DMS53 treated with DMSO at 0.1 percent for 48 hours (cell line): ENCODE results near the gene TMEM176A.
"Not testable (repeated sequence)": the region's sequence is repeated elsewhere in the genome, so short reads cannot be mapped to it uniquely, and the experiment has no call there.

Source experiments
- DNase-seq: peaks from one replicate; lab custom pipeline; 2025; ENCODE audit not compliant: unreplicated experiment; lab: John Stamatoyannopoulos, UW

Gene TMEM176A

DNA sequence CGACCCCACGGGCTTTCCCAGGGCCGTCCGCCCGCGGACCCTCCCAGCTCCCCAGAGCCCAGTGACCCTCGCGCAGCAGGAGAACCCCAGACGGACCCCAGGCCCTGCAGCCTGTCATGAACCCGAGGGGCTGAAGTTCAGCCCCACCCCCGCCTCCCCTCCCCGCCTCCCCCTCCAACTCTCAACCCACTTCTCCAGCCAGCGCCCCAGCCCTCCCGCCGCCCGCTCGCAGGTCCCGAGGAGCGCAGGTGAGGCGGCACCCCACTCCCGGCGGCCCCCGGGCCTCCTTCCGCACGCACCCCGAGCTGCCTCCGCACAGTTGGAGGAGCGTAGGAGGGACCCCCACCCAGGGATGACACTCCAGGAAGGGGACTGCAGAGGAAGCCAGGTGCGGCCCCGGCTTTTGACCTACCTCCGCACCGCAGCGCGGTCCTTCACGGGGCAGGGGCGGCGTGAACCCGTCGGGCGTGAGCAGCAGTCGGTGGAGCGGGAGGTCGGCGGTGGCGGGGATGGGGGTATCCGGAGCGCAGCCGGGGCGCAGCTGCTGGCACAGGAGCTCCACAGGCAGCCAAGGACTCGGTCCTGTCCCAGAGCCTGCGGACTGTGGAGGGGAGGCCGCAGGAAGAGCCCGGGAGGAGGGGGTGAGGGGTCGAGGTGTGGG is at the start of gene TMEM176A:
Gene TMEM176A, plus strand, starts transcription at position 189 of the 661 bp plus-strand sequence. CDS start 782 bp downstream, outside the sequence.
- no peak for DNase-seq

DNA sequence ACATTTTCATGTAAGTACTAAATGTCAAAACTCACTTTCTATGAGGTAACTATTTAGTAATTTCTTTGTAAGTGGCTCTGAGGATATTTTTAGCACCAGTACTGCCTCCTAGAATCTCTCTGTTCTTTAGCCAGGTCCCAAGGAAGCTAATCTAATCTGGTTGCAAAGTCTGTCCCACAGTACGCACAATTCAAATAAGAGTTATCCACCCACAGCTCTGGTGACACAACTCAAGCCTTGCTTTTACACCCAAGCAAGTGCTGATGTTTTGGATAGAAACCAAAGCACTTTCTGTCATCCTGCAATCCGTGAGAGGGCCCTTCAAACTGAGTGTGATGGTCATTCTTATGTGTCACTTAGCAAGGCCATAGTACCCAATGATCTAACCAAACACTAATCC is 48.9 kb upstream of the TMEM176A start:
- DNase-seq = no peak

- DNase-seq = no peak
Measured at GRCh38 chr7:150753239-150753638, 47.3 kb upstream of the TMEM176A start.

DNA sequence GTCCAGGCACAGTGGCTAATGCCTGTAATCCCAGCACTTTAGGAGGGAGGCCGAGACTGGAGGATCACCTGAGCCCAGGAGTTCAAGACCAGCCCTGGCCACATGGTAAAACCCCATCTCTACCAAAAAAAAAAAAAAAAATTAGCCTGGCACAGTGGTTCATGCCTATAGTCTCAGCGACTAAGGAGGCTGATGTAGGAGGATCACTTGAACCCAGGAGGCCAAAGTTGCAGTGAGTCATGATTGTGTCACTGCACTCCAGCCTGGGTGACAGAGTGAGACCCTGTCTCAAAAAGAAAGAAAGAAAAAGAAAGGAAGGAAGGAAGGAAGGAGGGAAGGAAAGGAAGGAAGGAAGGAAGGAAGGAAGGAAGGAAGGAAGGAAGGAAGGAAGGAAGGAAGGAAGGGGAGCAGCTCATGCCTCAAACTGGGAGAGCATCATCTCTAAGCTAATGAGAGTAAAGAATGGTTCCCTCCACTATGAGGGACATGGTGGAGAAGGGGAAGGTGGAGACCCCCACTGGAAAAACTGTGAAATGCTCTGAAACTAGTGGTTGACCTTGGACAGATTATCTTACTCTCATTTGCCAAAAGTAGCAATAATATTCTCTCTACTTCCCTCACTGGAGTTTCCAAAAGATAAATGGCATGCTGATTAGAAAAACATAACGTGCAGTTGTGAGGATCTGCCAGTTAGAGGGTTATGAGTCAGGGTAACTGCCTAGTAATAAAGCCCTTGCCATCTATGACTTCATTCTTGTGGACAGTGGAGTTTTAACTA is 46.6 kb upstream of the TMEM176A start:
- DNase-seq = no peak

DNA sequence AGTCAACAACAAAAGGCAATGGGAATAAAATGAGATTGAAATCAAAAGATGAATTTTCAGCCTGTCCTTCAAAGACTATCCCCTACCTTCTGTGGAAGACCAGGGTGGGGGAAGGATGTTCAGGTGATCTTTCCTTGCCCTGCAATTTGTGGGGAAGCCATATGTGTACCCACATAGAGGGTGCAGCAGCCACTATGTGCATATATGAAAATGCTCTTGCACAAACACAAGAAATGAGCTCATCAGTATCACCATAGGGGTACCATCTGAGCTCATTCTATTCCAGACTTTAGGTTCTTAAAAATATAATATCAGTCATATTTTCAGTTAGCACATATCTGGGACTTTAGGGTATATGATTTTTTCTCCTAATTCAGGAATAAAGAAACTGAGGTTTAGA is 45.6 kb upstream of the TMEM176A start:
- DNase-seq = no peak

DNA sequence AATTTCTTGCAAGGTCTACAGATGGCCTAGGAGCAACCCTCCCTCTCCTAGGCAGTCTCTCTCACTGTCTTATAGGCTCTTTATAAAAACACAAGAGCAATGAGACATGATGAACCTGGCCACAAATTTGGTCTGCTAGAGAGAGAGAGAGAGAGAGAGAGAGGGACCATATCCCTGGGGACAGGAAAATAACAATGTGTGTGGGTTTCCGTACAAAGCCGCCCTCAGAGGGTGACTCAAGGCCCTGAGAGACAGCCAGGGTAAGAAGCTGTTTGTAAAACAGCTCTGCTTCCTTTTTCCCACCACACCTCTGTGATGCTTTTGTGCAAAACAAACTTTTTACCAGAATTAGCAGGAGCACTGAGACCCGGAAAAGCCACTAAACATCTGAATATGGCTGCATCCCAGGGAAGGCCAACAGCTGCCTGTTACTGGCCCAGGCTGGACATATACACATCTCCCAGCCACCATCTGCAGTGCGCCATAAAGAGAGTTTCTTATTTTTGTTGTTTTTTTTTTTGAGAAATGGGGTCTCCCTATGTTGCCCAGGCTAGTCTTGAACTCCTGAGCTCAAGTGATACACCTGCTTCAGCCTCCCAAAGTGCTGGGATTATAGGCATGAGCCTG is 45.0 kb upstream of the TMEM176A start:
- no peak for DNase-seq

DNA sequence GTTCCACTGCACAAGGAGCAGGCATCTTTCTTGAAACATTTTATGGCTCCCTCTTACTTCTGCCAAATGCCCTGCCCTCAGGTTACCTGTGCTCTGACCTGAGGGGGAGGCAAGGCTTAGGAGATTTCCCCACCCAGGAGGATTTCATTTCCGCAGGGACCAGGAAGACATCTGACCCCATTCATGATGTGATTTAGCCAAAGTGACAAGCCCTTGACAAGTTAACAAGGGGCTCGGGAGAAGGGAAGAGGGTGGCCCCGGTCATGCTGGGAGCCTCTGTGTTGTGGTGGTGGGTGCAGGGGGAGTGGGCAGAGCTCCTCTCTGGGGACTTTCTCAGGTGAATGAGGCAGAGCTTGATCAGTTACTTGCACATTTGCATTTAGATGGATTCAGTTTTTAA is 44.4 kb upstream of the TMEM176A start:
- no peak for DNase-seq

GRCh38 chr7:150756858-150757257 is 43.7 kb upstream of the TMEM176A start:
- no peak for DNase-seq

DNA sequence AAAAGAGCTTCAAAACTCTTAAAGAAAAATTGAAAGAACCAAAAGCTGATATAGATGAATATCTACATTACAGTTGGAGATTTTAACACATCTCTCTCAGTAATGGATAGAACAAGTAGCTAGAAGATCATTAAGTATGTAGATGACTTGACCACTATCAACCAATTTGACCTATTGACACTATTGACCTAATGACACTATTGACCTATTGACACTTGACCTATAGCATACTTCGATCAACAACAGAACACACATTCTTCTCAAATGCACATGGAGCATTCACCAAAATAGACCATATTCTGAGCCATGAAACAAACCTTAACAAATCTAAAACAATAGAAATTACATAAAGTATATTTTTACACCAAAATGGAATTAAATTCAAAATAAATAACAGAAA is 41.1 kb upstream of the TMEM176A start:
- DNase-seq = no peak

GRCh38 chr7:150766334-150766709 is 34.2 kb upstream of the TMEM176A start:
- no peak for DNase-seq

DNA sequence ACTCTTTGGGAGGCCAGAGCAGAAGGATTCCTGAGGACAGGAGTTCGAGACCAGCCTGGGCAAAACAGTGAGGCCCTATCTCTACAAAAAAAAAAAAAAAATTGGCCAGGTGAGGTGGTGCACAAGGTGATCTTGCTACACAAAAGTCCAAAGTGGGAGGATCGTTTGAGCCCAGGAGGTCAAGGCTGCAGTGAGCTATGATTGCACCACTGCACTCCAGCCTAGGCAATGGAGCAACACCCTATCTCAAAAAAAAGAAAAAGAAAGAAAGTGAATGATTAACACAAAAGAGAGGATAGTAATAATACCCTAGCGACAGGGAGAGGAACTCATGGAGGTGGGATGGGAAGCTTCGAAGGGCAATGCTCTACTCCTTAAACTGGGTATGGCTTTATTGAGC is 30.8 kb upstream of the TMEM176A start:
- DNase-seq = no peak

GRCh38 chr7:150774131-150774530 is 26.4 kb upstream of the TMEM176A start:
- DNase-seq = not testable (repeated sequence)

- DNase-seq = no peak
Measured at GRCh38 chr7:150778014-150778737, 22.4 kb upstream of the TMEM176A start.

DNA sequence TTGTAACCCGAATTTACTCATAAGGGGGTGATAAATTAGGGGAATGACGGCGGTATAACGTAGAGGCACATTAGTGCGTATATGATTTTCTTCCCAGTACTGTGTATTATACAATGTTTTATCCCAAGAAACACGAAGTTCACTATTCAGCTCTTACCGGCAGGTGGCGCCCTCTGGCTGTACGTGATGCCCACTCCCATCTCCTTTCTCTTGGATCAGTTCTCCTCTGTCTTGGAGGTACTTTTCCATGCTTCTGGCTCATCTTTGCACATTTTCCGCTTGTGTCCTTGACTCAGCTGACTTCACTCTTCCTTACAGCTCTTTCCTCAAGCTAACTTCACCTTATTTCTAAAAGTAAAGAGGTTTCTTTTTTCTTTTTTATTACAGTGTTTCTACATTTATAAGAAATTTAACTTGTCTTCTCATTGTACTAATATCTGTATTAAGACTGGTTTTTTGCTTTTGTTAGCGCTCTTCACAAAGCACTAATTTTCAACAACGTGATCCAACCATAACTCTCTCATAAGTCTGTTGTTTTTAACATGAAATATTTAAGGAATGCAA is 21.7 kb upstream of the TMEM176A start:
- DNase-seq = peak; percentile 91

GRCh38 chr7:150780292-150780691 is 20.3 kb upstream of the TMEM176A start:
- no peak for DNase-seq

DNA sequence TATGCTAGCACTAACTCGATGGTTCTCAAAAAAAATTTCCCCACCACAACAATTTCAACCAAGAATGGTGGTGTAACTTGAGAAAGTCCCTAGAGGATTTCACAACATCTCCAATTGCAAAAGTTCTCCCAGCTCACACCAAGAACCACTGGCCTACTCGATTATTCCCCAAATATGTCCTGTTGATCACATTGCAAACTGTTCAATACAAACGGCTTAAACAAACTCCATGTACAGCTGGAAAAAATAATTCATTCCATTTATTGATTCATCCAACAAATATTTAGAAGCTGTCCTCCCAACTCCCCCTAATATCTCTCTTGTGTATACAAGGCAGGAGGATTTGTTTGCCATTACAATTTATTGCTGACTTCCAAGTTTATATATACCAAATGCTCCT is 19.5 kb upstream of the TMEM176A start:
- DNase-seq = no peak

DNA sequence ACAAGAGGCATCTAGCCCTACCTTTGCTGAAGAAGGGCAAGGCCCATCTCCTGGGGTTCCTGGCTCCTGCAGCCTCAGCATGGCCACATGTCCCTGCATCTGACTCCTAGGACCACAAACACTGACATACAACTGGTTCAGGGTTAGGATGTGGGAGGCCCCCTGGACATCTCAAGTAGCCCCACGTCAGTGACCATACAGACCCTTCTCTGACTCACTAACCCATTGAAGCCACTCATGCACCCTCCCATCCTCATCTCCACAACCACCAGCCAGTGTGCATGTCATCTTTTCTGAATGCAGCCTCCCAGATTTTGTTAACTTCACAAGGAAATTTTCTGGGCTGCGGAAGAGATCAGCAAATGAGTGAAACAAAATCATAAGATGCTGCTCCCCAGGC is 18.6 kb upstream of the TMEM176A start:
- no peak for DNase-seq

GRCh38 chr7:150784120-150784736 is 16.3 kb upstream of the TMEM176A start:
- DNase-seq = peak; percentile 94

- no peak for DNase-seq
Measured at GRCh38 chr7:150784954-150785353, 15.6 kb upstream of the TMEM176A start.

DNA sequence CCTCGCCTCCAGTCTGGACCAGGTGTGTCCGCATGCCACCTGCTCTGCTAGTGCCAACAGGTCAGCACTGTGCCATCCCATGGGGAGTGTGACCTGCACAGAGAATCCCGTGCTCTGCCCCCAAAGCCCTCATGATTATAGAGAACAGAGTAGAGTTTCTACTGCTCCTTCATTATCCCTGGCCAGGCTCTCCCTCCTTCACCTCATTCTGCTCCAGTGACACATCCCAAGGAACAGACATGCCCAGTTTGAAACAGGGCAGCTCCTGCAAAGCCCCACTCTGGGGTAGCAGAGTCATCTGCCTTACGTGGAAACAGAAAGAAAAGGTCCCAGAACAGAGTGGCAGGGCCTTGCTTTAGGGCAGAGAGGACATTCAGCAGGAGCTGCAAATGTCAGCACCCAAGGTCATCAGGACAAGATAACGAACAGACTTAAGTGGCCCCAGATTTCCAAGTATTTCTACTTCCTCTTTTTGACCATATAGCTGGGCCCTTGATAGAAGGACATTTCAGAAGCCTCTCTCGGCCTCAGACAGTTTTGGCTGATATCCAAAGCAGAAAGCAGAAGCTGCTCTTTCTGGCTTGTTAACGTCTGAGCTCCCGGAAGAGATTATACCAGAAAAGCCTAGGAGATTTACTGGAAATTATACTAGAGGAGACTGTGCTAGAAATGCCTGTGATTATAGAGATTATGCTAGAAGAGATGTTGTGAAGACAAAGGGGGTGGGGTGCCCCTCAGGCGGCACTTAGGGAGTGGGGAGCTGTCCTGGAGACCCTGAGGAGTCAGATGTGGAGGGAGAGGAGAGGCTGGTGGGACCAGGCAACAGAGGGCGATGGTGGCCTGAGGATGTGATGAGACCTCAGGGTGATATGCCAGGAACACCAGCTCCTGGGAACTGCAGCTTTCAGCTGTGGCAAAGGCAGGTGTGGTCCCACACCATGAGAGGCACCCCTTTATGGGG is 13.0 kb upstream of the TMEM176A start:
- DNase-seq = peak; percentile 34
